Coronary artery (tissue), 2 donors: ENCODE measurements around the gene FGF19.

ENCODE experiments used
- DNase-seq: peaks from one replicate; pipeline ENCODE4 v3.0.0-alpha.2; 2017; ENCODE audit warnings: low spot score
- H3K27ac ChIP-seq, 2 donors: fragments of 200-600 bp; sonication (generic); one replicate each; pipeline ENCODE4 v1.5.1; 2016 to 2019
- H3K4me3 ChIP-seq: fragments of 200-600 bp; sonication (generic); 2 replicates; pipeline ENCODE4 v1.5.1; 2016; ENCODE audit warnings: mild to moderate bottlenecking, moderate library complexity
- CTCF ChIP-seq: fragments of 200-600 bp; sonication (generic); IDR thresholded peaks from one replicate; pipeline ENCODE4 v1.5.1; 2019; ENCODE audit warnings: antibody characterized with exemption

FGF19 gene

GRCh38 chr11:69703768-69704507 is at the start of gene FGF19:
Gene FGF19, minus strand, starts transcription at chr11:69704022. Its CDS starts 146 bp downstream, at chr11:69703876.
- Histone ChIP-seq H3K4me3 (peak within 1 kb of the TSS; percentile 63), H3K27ac (no peak within 1 kb of the TSS)
- no peak for DNase-seq
- no peak for TF ChIP-seq CTCF

GRCh38 chr11:69752890-69753289 is 49.1 kb upstream of the FGF19 start:
- Histone ChIP-seq H3K4me3 (no peak overlapping the region), H3K27ac (no peak overlapping the region)
- TF ChIP-seq CTCF, result no peak
- no peak for DNase-seq

GRCh38 chr11:69750875-69751597 is 47.2 kb upstream of the FGF19 start:
- no peak for TF ChIP-seq CTCF

GRCh38 chr11:69750108-69750850 is 46.5 kb upstream of the FGF19 start:
- no peak for TF ChIP-seq CTCF
- DNase-seq, result no peak
- Histone ChIP-seq H3K4me3 (no peak overlapping the region), H3K27ac (no peak overlapping the region)

More at GRCh38 chr11:69750875-69751597, 47.2 kb upstream of the FGF19 start:
- Histone ChIP-seq H3K27ac (no peak overlapping the region), H3K4me3 (no peak overlapping the region)
- no peak for DNase-seq

DNA sequence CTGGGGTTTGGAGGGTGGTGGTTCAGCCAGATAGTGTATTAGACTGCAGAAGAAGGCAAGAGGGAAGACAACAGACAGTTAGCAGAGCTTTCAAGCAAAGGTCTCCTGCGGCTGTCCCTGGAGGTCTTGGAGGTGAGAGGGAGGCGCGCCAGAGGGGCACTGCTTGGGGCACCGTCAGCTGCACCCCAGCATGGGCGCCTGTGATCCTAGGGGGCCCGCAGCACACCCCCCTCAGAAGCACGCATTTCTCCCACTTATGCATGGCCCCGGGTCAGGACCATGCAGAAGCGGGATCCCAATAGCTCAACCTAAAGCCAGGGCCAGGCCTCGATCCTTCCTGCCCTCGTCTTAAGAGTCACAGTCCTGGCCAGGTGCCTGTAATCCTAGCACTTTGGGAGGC is 44.8 kb upstream of the FGF19 start:
- TF ChIP-seq CTCF, result no peak
- no peak for DNase-seq
- Histone ChIP-seq H3K4me3 (no peak overlapping the region), H3K27ac (no peak overlapping the region)

DNA sequence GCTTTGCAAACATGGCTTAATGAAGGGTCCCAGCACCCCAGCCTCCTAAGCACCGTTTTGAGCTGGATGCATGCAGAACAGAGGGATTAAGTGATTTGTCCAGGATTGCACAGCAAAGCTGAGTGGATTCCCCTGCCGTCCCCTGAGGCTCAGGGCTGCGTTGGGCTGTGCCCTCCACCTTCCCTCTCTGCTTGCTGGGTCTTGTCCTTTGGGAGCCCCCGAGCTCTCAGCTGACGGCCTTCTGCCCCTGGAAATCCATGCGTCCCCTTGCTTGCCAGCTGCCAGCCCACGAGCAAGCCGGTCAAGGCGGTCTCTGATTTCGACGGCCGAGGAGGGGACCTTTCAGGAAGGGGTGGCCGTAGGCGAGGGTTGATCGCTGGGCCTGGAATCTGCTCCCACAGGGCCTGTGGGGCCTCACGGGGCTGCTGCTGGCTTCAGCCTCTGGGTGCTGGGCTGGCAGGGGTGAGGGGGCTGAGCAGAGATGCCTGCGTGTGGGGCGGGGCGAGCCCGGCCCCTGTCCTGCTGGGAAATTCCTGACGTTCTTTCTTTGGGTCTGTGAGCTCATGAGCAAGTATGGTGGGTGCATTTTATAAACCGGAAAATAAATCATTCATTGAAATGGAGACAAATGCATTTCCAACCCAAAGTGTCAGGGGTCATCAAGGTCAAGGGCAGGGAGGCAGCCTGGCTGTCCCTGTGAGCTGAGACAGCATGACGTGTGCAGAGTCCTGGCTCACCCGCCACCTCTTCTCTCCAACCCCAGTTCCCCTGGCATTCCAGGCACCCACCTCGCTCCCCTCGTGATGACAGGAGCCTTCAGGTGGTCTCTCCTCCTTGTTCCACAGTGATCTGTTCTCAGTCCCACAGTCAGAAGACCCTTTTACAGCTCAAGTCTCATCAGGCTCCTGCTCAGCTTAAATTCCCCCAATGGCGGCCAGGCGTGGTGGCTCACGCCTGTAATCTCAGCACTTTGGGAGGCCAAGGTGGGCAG is 43.2 kb upstream of the FGF19 start:
- no peak for TF ChIP-seq CTCF
- DNase-seq, result no peak
- H3K4me3 ChIP-seq, result no peak overlapping the region
- H3K27ac ChIP-seq, result no peak overlapping the region
